Suprapubic skin (tissue), 4 donors: ENCODE data around the gene CASP1.

Experiments used
- CTCF ChIP-seq, 2 donors: fragments of 200-600 bp in 1 of 2; fragments of 450-650 bp in 1 of 2; sonication (generic) in 1 of 2; IDR thresholded peaks; one replicate each; pipeline ENCODE4 v1.5.1; 2016 to 2019; ENCODE audit warnings: antibody characterized with exemption in 2 of 2, mild to moderate bottlenecking in 1 of 2, moderate library complexity in 1 of 2
- EP300 ChIP-seq: sonication (generic); formaldehyde crosslinking; IDR thresholded peaks from one replicate; pipeline ENCODE4 v1.6.1; 2017; ENCODE audit warnings: antibody characterized with exemption
- POLR2AphosphoS5 ChIP-seq, 3 donors: sonication (generic); formaldehyde crosslinking; IDR thresholded peaks; one replicate each; pipeline ENCODE4 v1.6.1; 2017; ENCODE audit warnings: antibody characterized with exemption in 3 of 3

- TF ChIP-seq CTCF (IDR thresholded peaks at IDR 0.05) (peak in 1 of 2 donors; percentile 17), EP300 (no peak), POLR2AphosphoS5 (IDR thresholded peaks at IDR 0.05) (no peak)
Observed at GRCh38 chr11:105000797-105001196, 34.1 kb downstream of the CASP1 start.
